H9 (cell line): ENCODE data around the gene KRTAP1-4. TPM values are rescaled to one million over a fixed set of nuclear protein-coding genes. Genes with fewer than 3 reads are reported as not detected.
A peak's percentile ranks its signal among the peaks of the same experiment; 100 is the strongest.

Source experiments
- DNase-seq: peaks from one replicate; pipeline ENCODE4 v3.0.0-alpha.2; 2017
- H2AFZ ChIP-seq: one replicate; pipeline ENCODE4 v1.6.1; 2013; ENCODE audit warnings: mild to moderate bottlenecking, low read length, control low read depth, moderate library complexity
- H2AK5ac ChIP-seq: 2 replicates; pipeline ENCODE4 v1.6.1; 2013; ENCODE audit warnings: low read length, control low read depth, mixed read lengths; ENCODE audit not compliant: insufficient read length
- H2BK120ac ChIP-seq: one replicate; pipeline ENCODE4 v1.6.1; 2013; ENCODE audit warnings: low read depth, mild to moderate bottlenecking, low read length, control low read depth, inconsistent platforms; ENCODE audit not compliant: poor library complexity, severe bottlenecking
- H2BK12ac ChIP-seq: 2 replicates; pipeline ENCODE4 v1.6.1; 2013; ENCODE audit warnings: low read length, control low read depth, mixed read lengths, low read depth; ENCODE audit not compliant: insufficient read length
- H2BK15ac ChIP-seq: 2 replicates; pipeline ENCODE4 v1.6.1; 2013; ENCODE audit warnings: low read depth, low read length, control low read depth
- H2BK20ac ChIP-seq: one replicate; pipeline ENCODE4 v1.6.1; 2013; ENCODE audit warnings: low read depth, mild to moderate bottlenecking, low read length, control low read depth, inconsistent platforms; ENCODE audit not compliant: poor library complexity, severe bottlenecking
- H2BK5ac ChIP-seq: 2 replicates; pipeline ENCODE4 v1.6.1; 2013; ENCODE audit warnings: low read length, control low read depth, mixed read lengths; ENCODE audit not compliant: insufficient read length
- H3K14ac ChIP-seq: 2 replicates; pipeline ENCODE4 v1.6.1; 2013; ENCODE audit warnings: low read length, control low read depth; ENCODE audit not compliant: insufficient read depth
- H3K18ac ChIP-seq: 2 replicates; pipeline ENCODE4 v1.6.1; 2013; ENCODE audit warnings: low read depth, mild to moderate bottlenecking, mixed read lengths, low read length, control low read depth; ENCODE audit not compliant: insufficient read length
- H3K23ac ChIP-seq: 2 replicates; pipeline ENCODE4 v1.6.1; 2013; ENCODE audit warnings: low read length, control low read depth, mixed read lengths, low read depth; ENCODE audit not compliant: insufficient read length
- H3K23me2 ChIP-seq: 2 replicates; pipeline ENCODE4 v1.6.1; 2013; ENCODE audit warnings: low read depth, mild to moderate bottlenecking, mixed read lengths, low read length, control low read depth; ENCODE audit not compliant: insufficient read length, poor library complexity, severe bottlenecking
- H3K27ac ChIP-seq: 2 replicates; pipeline ENCODE4 v1.5.1; 2013; ENCODE audit warnings: low read length, control low read depth, mixed read lengths, low read depth; ENCODE audit not compliant: insufficient read length
- H3K27me3 ChIP-seq: 2 replicates; pipeline ENCODE4 v1.6.1; 2013; ENCODE audit warnings: low read length, control low read depth, inconsistent platforms; ENCODE audit not compliant: insufficient read depth
- H3K4ac ChIP-seq: 2 replicates; pipeline ENCODE4 v1.6.1; 2013; ENCODE audit warnings: low read depth, mild to moderate bottlenecking, control low read depth, inconsistent platforms, low read length, moderate library complexity
- H3K4me1 ChIP-seq: 2 replicates; pipeline ENCODE4 v1.6.1; 2013; ENCODE audit warnings: low read length, control low read depth, inconsistent platforms; ENCODE audit not compliant: insufficient read depth
- H3K4me2 ChIP-seq: 2 replicates; pipeline ENCODE4 v1.6.1; 2013; ENCODE audit warnings: low read length, control low read depth, mixed read lengths; ENCODE audit not compliant: insufficient read length, insufficient read depth
- H3K56ac ChIP-seq: 2 replicates; pipeline ENCODE4 v1.6.1; 2013; ENCODE audit warnings: low read depth, mild to moderate bottlenecking, mixed read lengths, low read length, control low read depth; ENCODE audit not compliant: insufficient read length
- H3K79me1 ChIP-seq: 2 replicates; pipeline ENCODE4 v1.6.1; 2013; ENCODE audit warnings: low read depth, mild to moderate bottlenecking, moderate library complexity, low read length, control low read depth, inconsistent platforms; ENCODE audit not compliant: insufficient read depth, poor library complexity, severe bottlenecking
- H3K79me2 ChIP-seq: 2 replicates; pipeline ENCODE4 v1.6.1; 2013; ENCODE audit warnings: low read length, control low read depth, inconsistent platforms; ENCODE audit not compliant: insufficient read depth
- H3K9ac ChIP-seq: 2 replicates; pipeline ENCODE4 v1.6.1; 2013; ENCODE audit warnings: low read length, control low read depth, mixed read lengths; ENCODE audit not compliant: insufficient read length; ENCODE audit errors: extremely low read depth
- H3K9me3 ChIP-seq: one replicate; pipeline ENCODE4 v1.6.1; 2013; ENCODE audit warnings: low read depth, low read length, inconsistent platforms; ENCODE audit not compliant: control insufficient read depth
- H3T11ph ChIP-seq: one replicate; pipeline ENCODE4 v1.6.1; 2013; ENCODE audit warnings: mild to moderate bottlenecking, low read length, control low read depth, inconsistent platforms
- H4K20me1 ChIP-seq: one replicate; pipeline ENCODE4 v1.6.1; 2013; ENCODE audit not compliant: control insufficient read depth, insufficient read length, insufficient read depth
- H4K5ac ChIP-seq: 2 replicates; pipeline ENCODE4 v1.6.1; 2013; ENCODE audit warnings: low read depth, mild to moderate bottlenecking, mixed read lengths, low read length, control low read depth; ENCODE audit not compliant: insufficient read length
- H4K8ac ChIP-seq: replicated peaks from 2 replicates; pipeline ENCODE4 v1.6.1; 2013; ENCODE audit warnings: low read length, control low read depth, mixed read lengths, low read depth; ENCODE audit not compliant: insufficient read length
- H4K91ac ChIP-seq: 2 replicates; pipeline ENCODE4 v1.6.1; 2013; ENCODE audit warnings: low read depth, mild to moderate bottlenecking, moderate library complexity, mixed read lengths, low read length, control low read depth; ENCODE audit not compliant: insufficient read length
- H3K27ac Mint-ChIP-seq, 3 experiments: 2 replicates in 2 of 3; 3 replicates in 1 of 3; pipeline ENCODE4 v1.8.0; 2020 to 2021; ENCODE audit warnings: mixed read lengths in 3 of 3, mild to moderate bottlenecking in 1 of 3, moderate library complexity in 1 of 3
- H3K27me3 Mint-ChIP-seq: 2 replicates; pipeline ENCODE4 v1.8.0; 2021; ENCODE audit warnings: low read depth, mild to moderate bottlenecking, moderate library complexity, mixed read lengths
- H3K36me3 Mint-ChIP-seq, 3 experiments: 2 replicates in 2 of 3; 3 replicates in 1 of 3; pipeline ENCODE4 v1.8.0; 2020 to 2021; ENCODE audit warnings: low read depth in 3 of 3, mixed read lengths in 3 of 3; ENCODE audit not compliant: insufficient read depth in 1 of 3
- H3K4me1 Mint-ChIP-seq, 2 experiments: 2 replicates each; pipeline ENCODE4 v1.8.0; 2020; ENCODE audit warnings: mixed read lengths in 2 of 2
- H3K4me3 Mint-ChIP-seq, 2 experiments: 2 replicates in 1 of 2; 3 replicates in 1 of 2; pipeline ENCODE4 v1.8.0; 2020 to 2021; ENCODE audit warnings: mild to moderate bottlenecking in 2 of 2, mixed read lengths in 2 of 2, moderate library complexity in 1 of 2
- H3K9me3 Mint-ChIP-seq, 2 experiments: 2 replicates in 1 of 2; 3 replicates in 1 of 2; pipeline ENCODE4 v1.8.0; 2020; ENCODE audit warnings: mild to moderate bottlenecking in 2 of 2, mixed read lengths in 2 of 2, moderate library complexity in 1 of 2
- CTCF ChIP-seq: fragments of 200-600 bp; sonication (generic); conservative IDR thresholded peaks from 3 replicates; pipeline ENCODE4 v1.8.0; 2021; ENCODE audit warnings: antibody characterized with exemption, mild to moderate bottlenecking
- WGBS: extraction: QIAGEN DNeasy Blood & Tissue Kit; methylation state at CpG from one replicate; pipeline ENCODE4 v1.1.7; 2013; ENCODE audit warnings: missing lambda C conversion rate, low lambda C conversion rate, mixed read lengths; ENCODE audit not compliant: insufficient read length; ENCODE audit errors: extremely low coverage; 5-methylcytosine and 5-hydroxymethylcytosine counted together
- total RNA-seq: library from RNA; stranded (reverse); gene quantifications from 2 replicates; pipeline ENCODE4 v1.2.1, GENCODE V29; 2021

KRTAP1-4 gene
- total RNA-seq, 1 experiment from 2014 or later, result not detected

GRCh38 chr17:40980596-40980995, 49.4 kb downstream of the KRTAP1-4 start:
- no peak overlapping the region for H2BK5ac ChIP-seq
- H3K14ac ChIP-seq, result 0 out of 2 replicates have a peak overlapping the region, but pooled peaks have one; percentile 54
- no peak overlapping the region for H2AFZ ChIP-seq
- H3K4me2 ChIP-seq, result no peak overlapping the region
- no peak overlapping the region for H3K56ac ChIP-seq
- no peaks in the 10 kb centered on the region for H3K79me1 ChIP-seq
- no CpG with 5 or more reads among the region's 8 CpGs for WGBS
- H3K27me3 Mint-ChIP-seq, result peaks cover 3% of the 10 kb centered on the region
- no peak overlapping the region for H3K9ac ChIP-seq
- H3T11ph ChIP-seq, result no peak overlapping the region
- H3K27ac ChIP-seq, result no peak overlapping the region
- H3K23ac ChIP-seq, result no peak overlapping the region
- H3K27ac Mint-ChIP-seq, result no peak overlapping the region
- H3K4me1 Mint-ChIP-seq, result peaks cover 11 to 14% of the 10 kb centered on the region in 2 experiments
- H2BK20ac ChIP-seq, result no peak overlapping the region
- H3K23me2 ChIP-seq, result no peaks in the 10 kb centered on the region
- no peak overlapping the region for H2BK12ac ChIP-seq
- no peak overlapping the region for H4K91ac ChIP-seq
- no peak overlapping the region for H3K4me3 Mint-ChIP-seq
- TF ChIP-seq CTCF, result no peak
- H2AK5ac ChIP-seq, result no peak overlapping the region
- H3K9me3 Mint-ChIP-seq, result no peaks in the 10 kb centered on the region
- no peaks in the 10 kb centered on the region for H3K79me2 ChIP-seq
- no peak for DNase-seq
- no peaks in the 10 kb centered on the region for H3K27me3 ChIP-seq
- no peak overlapping the region for H3K4ac ChIP-seq
- H3K18ac ChIP-seq, result no peak overlapping the region
- no peaks in the 10 kb centered on the region; the same call in 1 of the 2 replicates for H3K4me1 ChIP-seq
- H3K36me3 Mint-ChIP-seq, result no peaks in the 10 kb centered on the region
- no peak overlapping the region for H4K5ac ChIP-seq
- no peaks in the 10 kb centered on the region for H4K20me1 ChIP-seq
- H3K9me3 ChIP-seq, result no peaks in the 10 kb centered on the region
- H2BK15ac ChIP-seq, result no peak overlapping the region
- H4K8ac ChIP-seq, result no peak overlapping the region
- H2BK120ac ChIP-seq, result no peak overlapping the region
